NCI-H82 treated with DMSO at 0.1 percent for 48 hours (cell line): ENCODE data around the gene NCBP2.

Source experiments
- DNase-seq: peaks from one replicate; lab custom pipeline; 2025; ENCODE audit not compliant: unreplicated experiment; lab: John Stamatoyannopoulos, UW

The NCBP2 gene

DNA sequence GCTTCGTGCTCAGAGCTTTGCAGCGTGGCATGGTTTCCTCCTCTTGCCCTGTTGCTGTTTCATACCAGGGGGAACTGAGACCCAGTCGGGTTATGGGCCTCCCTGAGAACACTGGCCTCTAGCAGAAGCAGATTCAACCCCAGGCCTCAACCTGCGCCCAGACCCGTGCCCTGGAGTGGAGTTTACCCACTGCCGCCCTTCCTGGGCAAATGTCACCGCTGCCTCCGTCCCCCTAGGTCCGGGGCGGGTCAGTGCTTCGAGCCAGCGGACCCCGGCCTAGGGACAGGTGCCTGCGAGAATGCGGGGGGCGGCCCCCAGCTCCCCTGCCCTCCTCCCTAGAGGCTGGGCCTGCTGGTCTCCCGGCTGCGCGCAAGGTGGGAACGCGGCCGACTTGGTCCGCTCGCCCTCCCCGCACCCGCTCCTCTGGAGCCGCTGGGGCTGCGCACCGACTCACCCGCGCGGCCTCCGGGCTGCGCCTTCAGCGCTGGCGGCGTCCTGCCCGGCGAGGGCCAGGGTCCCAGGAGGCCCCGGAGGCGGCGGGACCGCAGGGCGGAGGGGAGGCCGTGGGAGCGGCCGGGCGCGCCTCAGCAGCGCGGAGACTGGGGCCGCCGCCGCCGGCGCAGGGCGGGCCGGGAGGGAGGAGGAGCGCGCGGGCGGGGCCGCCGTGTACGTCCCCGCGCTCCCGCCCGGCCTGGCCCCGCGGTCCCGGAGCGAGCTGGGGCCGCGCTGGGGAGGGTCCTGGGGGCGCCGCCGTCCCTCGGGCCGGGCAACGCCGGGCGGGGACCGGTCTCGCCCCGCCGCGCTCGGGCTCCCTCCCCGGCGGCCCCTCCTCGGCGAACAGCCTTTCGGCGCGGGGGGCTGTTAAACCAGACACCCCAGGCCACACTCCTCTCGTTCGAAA is 26.2 kb upstream of the NCBP2 start, which contains the start of gene PIGZ:
TSS of gene PIGZ (minus strand) at position 601 of the 901 bp plus-strand sequence. CDS start 16,802 bp downstream, outside the sequence.
- no peak for DNase-seq

DNA sequence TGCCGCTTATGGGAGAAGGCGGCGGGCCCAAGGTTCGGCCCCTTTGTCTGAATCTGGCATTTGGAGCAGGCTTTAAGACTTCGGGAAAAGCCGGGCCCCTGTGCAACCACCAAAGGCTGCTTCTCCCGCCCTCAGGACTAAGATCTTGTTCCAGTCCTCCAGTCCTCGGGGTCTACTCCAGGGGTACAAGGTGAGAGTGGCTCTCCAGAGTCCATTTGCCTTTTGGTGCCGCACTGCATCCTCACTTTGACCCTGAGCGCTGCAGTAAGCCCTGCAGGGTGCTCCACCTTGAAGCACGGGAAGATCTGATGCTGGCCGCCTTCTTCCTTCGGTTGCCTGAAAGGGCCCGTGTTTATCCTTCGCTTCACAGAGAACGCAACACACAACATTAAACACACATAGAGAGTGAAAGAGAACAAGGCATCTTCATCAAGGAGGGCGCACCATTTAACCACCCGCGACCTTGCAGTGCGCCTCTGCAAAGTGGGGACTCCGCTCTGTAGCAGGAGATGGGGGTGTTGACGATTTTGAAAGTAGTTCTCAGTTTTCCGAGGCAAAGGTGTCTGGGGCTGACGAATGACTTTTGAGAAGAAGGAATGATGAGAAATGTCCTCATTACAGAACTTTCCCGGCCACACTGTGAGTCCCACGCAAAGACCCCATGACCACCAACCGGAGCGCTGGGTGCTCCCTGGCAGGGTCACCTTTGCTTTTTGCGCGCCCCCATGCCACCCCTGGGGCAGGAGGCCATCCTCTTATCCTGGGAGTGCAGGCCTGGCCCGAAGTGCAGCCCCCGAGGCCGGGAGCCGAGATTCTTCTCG is 25.3 kb upstream of the NCBP2 start:
- DNase-seq = no peak

DNA sequence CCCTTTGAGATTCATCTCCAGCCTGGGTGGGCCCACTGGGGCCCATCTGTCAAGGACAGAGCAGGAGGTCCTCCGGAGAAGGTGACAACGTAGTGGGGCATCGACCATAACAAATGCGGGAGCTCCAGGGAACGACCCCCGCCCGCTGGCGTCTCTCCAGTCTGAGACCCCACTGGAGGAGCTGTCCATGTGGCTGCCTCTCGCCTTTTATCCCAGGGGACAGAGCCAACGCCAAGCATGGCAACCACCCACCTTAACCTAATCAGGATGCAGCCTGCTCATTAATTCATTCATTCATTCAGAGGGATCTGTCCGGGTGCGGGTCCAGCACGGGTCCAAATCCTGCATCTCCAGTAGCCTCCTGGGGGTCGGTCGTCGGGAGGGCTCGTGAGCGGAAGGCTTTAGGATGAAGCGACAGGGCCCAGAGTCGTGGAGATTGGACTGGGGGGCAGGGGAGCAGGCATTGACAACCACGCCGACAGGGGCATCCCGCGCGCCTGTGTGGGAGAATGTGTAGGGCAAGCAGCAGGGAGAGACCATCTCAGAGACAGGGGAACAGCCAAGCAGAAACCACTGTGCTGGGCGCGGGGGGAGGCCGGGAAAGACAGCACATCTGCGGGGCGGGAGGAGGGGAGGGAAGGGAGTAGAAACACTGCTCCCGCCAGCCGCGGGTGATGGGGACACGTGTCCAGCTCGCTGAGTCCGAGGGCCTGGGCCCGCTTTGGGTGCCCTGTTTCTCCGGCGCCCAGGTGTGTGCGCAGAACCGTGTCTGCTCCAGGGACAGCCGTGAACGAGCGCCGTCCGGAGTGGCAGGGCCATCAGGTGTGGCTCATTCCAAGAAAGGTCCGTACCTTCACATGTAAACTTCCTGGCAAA is 24.4 kb upstream of the NCBP2 start:
- no peak for DNase-seq

DNA sequence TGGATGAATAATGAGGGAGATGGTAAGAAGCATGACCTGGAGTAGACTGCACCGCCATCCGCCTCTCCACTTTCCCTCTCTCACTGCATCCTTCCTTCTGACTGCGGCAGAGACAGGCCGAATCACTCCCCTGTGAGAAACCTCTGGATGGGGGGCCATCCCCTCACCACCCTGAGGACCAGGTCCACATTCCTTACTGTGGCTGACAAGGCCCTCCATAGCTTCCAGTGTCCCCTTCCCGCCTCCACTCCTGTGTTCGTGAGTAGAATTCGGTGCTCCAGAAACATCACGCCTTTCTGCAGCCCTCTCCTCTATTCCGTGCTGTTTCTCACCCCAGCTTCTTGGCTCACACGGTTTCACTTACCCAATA is 23.5 kb upstream of the NCBP2 start:
- no peak for DNase-seq

DNA sequence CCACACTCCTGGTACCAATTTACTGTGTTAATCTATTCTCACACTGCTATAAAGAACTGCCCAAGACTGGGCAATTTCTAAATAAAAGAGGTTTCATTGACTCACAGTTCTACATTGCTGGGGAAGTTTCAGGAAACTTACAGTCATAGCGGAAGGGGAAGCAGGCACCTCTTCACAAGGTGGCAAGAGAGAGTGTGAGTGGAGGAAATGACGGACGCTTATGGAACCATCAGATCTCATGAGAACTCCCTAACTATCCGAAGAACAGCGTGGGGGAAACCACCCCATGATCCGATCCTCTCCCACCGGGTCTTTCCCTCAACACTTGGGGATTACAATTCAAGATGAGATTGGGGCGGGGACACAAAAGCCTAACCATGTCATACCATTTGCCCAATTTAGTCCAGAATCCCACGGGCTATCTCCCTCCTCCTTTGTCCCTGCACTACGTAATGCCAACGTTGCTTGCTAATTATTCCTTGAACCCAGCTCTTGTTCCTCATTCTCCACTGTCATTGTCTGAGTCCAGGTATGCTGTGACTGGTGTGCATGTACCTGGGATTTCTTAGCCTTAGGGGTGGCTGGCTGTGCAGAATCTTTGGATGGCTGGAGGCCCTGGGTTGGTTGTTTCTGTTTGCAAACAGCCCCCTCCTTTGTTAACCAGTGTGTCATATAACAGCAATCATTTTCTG is 22.9 kb upstream of the NCBP2 start:
- DNase-seq = no peak

DNA sequence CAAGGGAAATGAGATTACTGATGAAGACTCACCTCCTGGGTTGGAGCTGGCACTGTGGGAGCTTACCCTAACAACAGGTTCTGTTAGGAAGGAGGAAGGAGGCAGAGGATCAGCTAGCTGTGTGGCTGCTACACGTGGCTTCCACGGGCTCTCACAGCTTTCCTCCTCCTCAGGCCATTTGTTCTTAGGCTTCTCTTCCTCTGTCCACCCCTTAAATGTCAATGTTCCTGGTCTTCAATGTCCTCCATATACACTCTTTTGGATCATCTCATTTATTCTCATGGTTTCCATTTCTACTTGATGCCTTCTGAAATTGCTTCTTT is 21.3 kb upstream of the NCBP2 start:
- DNase-seq = no peak

DNA sequence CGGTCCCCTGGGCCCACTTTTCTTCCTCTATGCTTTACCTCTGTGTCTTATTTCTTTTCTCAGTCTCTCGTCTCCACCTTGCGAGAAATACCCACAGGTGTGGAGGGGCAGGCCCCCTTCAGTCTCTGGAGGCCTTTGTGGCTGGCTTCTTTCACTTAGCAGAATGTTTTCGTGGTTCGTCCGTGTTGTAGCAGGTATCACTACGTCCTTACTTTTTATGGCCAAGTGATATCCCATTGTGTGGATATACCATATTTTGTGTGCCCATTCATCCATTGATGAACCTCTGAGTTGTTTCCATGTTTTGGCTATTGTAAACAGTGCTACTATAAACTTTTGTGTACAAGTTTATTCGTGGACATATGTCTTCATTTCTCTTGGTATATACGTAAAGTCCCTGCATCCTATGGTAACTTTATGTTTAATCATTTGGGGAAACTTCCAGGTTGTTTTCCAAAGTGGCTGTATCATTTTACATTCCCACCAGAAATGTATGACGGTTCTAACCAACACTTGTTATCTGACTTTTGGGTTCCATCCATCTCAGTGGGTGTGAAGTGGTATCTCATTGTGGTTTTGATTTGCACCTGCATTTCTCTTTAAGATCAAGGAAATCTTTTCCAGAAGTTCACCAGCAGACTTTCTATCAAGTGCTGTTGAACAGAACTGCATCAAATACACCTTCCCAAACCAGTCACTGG is 20.8 kb upstream of the NCBP2 start:
- DNase-seq = no peak

DNA sequence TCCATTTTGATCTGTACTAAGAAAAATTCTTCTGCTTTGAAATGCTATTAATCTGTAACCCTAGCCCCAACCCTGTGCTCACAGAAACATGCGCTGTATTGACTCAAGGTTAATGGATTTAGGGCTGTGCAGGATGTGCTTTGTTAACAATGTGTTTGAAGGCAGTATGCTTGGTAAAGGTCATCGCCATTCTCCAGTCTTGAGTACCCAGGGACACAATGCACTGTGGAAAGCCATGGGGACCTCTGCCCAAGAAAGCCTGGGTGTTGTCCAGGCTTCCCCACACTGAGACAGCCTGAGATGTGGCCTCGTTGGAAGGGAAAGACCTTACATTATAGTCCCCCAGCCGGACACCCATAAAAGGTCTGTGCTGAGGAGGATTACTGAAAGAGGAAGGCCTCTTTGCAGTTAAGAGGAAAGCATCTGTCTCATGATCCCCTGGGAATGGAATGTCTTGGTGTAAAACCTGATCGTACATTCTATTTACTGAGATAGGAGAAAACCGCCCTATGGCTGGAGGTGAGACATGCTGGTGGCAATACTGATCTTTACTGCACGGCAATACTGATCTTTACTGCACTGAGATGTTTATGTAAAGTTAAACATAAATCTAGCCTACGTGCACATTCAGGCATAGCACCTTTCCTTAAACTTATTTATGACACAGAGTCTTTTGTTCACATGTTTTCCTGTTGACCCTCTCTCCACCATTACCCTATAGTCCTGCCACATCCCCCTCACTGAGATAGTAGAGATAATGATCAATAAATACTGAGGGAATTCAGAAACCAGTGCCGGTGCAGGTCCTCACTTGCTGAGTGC is 20.0 kb upstream of the NCBP2 start:
- peak; percentile 89 for DNase-seq

DNA sequence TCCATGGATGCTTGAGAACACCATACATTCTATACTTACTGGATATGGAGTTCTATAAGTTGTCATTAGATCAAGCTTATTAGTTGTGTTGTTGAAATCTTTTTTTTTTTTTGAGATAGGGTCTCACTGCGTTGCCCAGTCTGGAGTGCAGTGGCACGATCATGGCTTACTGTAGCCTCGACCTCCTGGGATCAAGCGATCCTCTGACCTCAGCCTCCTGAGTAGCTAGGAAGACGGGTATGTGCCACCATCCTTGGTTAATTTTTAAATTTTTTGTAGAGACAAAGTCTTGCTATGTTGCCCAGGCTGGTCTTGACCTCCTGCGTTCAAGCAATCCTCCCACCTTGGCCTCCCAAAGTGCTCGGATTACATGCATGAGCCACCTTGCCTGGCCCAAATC is 12.5 kb upstream of the NCBP2 start:
- no peak for DNase-seq

DNA sequence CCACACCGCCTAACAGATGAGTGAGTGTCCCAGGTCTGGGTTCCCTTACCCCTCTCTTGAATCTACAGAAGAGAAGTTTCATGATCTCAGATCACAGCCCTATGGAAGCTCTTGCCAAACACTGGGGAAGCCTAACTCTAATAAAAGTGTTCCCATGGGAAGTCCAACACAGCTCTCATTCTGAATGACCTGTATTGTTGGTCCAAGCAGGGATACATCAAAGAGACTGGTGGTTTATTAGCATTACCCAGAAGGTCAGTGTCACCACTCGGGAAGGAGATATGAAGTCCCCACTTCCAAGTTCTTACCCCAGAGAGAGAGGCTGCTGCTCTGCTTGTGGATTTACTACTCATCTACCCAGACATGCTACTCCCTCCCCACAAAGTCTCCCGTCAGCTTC is 9.0 kb upstream of the NCBP2 start:
- DNase-seq = no peak

DNA sequence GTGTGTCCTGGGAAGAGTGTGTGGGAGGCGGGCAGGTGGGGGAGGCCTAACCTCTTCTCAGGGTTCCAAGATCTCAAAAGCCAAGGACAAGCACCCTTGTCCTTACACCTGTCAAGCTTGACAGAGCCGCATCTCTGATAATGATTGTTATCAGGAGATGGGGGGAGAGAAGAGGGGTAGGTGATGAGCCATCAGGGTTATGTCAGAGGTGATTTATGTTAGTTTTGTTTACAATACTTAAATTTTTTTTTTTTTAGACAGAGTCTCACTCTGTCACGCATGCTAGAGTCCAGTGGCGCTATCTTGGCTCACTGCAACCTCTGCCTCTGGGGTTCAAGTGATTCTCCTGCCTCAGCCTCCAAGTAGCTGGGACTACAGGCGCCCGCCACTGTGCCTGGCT is 7.4 kb upstream of the NCBP2 start:
- no peak for DNase-seq

DNA sequence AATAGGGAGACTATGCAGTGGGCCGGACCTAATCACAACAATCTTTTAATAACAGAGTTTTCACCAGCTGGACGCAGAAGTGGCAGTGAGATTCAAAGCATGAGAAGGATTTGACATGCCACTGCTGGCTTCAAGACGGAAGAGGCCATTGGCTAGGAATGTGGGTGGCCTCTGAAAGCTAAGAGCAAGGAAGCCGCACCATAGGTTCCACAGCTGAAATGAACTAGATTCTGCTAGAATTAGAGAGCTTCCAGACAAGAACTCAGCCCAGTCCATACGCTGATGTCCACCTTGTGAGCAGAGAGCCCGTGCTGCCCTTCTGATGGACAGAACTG is 6.9 kb upstream of the NCBP2 start:
- DNase-seq = no peak

DNA sequence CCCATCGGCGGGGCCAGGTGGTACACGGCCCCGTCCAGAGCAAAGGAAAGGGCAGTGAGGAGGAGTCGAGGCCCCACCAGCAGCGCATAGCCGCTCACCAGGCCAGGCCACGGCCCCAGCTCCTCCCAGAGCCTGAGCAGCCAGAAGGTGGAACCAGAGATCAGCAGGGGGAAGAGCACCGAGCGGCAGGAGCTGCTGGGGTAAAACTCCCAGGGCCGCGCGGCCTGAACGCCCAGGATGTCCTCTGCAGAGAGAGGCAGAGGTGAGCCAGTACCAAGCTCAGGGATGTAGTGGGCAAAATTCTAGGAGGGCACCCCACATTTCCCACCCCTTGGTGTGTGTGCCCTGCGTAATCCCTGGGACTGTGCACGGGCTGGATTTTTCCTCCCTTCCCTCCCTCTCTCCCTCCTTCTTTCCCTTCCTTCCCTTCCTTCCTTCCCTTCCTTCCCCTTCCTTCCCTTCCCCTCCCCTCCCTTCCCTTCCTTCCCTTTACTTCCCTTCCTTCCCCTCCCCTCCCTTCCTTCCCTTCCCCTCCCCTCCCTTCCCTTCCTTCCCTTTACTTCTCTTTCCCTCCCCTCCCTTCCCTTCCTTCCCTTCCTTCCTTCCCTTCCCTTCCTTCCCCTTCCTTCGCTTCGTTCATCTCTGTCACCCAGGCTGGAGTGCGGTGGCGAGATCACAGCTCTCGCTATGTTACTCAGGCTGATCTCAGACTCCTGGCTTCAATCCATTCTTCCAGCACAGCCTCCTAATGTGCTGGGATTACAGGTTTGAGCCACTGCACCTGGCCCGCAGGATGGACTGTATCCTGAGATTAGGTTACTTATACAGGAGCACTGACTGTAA is 6.3 kb upstream of the NCBP2 start:
- peak; percentile 10 for DNase-seq

DNA sequence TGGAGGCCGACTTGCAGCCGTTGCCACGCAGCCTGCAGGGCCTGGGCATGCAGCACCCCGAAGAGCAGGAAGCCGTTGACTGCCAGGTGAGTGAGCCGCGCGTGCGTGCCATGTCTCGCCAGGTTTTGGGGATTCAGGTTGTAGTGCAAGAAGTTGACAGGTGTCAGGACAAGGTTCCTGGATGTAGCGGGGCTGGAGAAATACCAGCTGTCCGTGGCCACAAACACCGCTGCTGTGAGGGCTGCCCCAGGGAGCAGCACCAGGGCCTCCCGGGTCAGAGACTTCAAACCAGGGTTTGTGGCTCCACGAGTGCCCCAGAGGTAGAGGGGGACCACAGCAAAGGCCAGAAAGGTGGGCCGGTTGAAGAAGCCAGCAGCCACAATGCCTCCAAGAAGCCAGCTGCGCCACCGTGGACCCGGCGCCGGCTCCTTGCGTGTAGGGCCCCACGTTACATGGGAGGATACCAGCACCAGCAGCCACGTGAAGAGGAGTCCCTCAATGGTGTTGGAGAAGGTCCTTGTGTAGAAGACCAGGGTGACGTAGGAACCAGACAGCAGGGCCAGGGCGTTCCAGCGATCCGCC is 5.6 kb upstream of the NCBP2 start:
- DNase-seq = no peak

DNA sequence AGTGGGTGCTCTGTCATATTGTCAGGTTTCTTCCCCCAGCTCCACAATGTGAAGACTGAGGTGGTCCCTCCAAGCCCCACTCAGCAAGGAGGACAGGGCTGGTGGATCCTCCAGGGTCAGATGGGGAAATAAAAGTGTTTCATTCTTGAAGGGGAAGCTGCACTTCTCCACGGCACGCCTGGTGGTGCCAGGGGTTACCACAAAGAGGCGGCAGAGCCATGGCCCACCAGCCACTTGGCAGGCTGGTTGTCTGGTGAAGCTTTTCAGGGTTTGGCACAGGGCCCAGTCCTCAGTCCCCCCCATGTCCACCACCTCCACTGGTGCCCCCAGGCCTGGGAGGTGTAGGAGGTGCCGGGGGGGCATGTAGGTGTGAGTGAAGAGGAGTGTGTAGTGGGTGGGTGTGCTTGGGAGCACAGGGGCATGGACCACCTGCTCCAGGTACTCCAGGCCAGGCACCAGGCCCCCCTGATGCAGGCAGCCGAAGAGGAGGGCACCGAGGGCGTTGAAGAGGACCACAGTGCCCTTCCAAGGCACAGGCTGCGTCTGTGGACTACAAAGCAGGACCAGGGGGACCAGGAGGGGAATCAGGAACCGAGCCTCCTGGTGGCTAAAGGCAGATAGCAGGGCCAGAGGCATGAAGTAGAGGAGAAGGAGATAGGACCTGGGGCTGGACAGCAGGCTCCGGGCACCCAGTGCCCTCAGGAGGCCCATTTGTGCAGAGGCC is 5.0 kb upstream of the NCBP2 start:
- DNase-seq = no peak

DNA sequence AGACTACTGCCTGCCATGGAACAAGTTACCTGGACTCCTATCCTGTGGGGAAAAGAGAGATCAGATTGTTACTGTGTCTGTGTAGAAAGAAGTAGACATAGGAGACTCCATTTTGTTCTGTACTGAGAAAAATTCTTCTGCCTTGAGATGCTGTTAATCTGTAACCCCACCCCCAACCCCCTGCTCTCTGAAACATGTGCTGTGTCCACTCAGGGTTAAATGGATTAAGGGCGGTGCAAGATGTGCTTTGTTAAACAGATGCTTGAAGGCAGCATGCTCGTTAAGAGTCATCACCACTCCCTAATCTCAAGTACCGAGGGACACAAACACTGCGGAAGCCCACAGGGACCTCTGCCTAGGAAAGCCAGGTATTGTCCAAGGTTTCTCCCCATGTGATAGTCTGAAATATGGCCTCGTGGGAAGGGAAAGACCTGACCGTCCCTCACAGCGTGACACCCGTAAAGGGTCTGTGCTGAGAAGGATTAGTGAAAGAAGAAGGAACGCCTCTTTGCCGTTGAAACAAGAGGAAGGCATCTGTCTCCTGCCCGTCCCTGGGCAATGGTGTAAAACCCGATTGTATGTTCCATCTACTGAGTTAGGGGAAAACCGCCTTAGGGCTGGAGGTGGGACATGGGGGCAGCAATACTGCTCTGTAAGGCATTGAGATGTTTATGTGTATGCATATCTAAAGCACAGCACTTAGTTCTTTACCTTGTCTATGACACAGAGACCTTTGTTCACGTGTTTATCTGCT is 1.9 kb upstream of the NCBP2 start:
- peak; percentile 53 for DNase-seq

DNA sequence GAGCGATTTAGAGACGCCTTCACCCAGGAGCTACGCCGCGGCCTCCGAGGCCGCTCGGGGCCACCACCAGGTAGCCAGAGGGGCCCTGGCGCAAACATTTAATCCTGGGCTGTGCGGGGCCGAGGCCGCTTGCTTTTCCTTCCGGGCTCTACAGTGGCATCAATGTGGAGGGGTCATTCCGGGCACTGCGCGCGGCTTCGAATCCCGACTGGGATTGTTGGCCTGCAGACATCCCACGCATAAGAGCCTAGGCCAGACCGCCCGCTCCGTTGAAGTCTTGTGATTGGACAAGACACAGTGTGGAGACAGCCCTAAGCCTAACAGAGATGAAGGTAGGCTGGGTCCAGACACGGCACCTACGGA is 568 bp upstream of the NCBP2 start:
- DNase-seq = peak; percentile 10
